HT-29 (cell line): ENCODE results near the gene ZBTB6. TPM values are rescaled to one million over a fixed set of nuclear protein-coding genes. Genes with fewer than 3 reads are reported as not detected.

Experiments
- DNase-seq: peaks from one replicate; pipeline ENCODE4 v3.0.0-alpha.2; 2015; ENCODE audit warnings: low spot score
- total RNA-seq: library from RNA; depleted of rRNA; stranded (reverse); fragments of >200 nt; shearing (Covaris generic); gene quantifications from 2 replicates; pipeline ENCODE4 v1.2.3, GENCODE V29; 2014; rRNA removed

ZBTB6 gene, protein sequence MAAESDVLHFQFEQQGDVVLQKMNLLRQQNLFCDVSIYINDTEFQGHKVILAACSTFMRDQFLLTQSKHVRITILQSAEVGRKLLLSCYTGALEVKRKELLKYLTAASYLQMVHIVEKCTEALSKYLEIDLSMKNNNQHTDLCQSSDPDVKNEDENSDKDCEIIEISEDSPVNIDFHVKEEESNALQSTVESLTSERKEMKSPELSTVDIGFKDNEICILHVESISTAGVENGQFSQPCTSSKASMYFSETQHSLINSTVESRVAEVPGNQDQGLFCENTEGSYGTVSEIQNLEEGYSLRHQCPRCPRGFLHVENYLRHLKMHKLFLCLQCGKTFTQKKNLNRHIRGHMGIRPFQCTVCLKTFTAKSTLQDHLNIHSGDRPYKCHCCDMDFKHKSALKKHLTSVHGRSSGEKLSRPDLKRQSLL
- total RNA-seq: 3.3 and 3.4 TPM in 2 replicates

DNA sequence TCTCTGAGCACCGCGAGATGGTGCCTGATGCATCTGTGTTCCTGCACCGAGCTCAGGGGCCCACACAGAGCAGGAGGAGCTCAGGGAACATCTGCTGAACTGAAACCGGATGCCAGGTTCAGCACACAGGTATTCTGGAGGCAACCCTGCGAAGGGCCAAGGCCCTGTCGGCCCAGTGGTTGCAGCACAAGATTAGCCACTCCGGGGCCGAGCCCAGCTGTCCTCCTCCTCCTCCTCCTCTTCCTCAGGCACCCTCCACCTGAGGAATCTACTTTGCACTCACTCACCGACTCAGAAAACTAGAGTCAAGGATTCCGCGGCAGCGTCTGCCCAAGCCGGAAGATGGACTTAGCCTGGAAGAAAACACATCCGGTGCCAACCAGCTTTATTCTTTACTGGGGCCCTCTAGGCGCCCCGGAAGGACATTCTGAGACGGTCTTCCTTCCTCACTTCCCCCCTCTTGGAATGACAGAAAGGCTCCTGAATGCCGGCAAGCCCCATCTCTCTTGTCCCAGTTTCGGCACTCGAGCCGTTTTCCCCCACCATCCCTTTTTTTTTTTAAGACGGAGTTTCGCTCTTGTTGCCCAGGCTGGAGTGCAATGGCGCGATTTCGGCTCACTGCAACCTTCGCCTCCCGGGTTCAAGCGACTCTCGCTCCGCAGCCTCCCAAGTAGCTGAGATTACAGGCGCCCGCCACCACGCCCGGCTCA, at the start of gene ZBTB6:
Gene ZBTB6 (minus strand): TSS at position 360 of the 710 bp plus-strand sequence. CDS start 1,251 bp downstream, outside the sequence.
- DNase-seq: peak; percentile 90

DNA sequence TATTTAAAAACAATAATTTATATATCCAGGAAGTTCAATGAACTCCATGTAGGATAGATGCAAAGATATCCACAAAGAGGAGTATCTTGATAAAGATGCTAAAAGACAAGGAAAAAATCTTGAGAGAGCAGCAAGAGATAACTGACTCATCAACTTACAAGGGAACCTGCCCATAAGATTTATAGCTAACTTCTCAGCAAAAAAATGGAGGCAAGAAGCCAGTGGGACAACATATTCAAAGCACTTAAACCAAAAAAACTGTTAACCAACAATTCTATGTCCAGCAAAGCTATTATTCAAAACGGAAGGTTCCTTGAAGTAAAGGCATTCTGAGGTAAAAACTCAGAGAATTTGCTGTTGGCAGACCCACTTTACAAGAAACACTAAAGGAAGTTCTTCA, 48.0 kb upstream of the ZBTB6 start:
- no peak for DNase-seq

DNA sequence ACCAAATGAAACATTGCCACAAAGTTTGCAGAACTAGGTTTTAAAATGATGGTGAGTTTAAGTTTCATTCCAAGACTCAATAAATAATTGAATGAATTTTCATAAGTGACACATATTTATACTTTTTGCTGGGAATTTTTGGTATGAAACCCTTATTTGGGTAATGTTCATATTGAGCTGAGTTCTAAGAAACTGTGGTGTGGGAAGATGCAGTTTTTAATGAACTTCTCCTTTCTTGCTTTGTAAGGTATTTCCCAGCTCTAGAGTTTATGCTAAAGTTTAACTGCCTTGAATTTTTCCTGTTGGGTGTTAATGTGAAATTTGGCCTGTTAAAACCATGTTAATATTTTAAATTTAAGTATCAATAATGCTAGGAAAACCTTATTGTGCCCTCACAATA, 42.8 kb upstream of the ZBTB6 start:
- DNase-seq: no peak

DNA sequence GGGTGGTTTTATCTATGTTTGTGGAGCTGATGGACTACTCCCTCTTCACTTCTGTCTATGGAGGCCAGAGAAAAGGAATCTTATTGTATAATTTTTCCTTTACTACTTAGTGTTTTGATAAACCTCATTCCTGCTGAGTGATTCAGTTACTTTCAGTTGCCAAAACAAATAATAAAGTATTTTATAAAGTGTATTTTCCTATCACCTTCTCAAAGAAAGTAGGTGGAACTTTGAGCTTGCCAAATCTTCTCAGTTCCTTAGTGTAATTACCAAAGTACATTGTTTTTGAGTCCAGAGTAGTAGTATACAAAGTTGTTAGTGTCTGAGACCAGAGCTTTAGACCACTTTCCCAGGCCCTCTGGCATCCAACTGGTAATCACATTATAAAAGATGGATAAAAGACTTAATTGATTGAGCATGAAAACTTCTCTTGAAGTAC, 41.1 kb upstream of the ZBTB6 start:
- DNase-seq: peak; percentile 40

DNA sequence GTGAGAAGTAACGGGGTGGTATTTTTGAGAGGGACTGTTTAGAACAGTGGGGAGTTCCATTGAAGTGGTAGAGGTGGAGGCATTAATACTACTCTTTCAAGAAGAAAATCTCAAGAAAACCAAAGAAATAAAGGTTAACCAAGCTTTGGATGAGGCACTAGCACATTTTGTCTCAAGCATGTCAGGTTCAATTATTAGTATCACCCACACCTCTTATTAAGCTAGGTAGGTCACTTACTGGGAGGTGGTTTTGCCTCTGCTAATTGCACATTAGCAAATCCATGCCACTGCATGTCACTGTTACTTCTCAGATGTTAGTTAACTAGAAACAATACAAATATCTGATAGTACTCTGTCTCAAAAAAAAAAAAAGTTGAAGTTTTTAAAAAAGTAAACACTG, 37.9 kb upstream of the ZBTB6 start:
- no peak for DNase-seq

DNA sequence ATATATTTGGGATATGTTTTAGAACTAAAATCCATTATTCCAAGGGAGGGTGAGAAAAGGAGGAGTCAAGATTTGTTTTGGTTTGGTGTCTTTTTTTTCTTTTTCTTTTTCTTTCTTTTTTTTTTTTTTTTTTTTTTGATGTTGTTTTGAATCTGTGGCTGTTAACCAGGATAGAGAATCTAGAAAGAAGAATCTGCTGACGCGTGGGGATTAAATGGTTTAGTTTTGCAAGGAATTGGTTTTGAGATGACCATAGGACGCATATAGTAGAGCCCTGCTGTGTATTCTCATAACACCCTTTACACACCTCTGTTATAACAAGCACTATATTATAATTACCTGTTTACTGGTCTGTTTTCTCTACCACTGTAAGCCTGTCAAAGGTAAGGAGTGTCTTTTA, 37.1 kb upstream of the ZBTB6 start:
- DNase-seq: no peak

DNA sequence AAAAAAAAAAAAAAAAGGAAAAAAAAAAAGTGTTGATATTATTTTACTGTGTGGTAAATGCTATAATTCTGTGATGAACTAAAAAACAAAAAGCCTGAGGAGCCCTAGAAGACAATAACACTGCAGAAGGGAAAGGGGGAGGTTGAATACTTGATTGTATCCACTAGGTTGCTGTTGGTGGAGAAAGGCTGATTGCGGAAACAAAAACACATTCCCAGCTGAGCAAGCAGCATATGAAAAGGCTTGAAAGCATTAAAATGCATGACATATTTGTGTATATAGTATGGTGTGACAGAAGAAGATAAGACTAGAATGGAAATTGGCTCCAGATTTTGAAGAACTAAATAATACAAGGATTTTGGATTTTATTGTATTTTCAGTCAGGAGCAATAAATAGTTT, 36.6 kb upstream of the ZBTB6 start:
- DNase-seq: no peak

DNA sequence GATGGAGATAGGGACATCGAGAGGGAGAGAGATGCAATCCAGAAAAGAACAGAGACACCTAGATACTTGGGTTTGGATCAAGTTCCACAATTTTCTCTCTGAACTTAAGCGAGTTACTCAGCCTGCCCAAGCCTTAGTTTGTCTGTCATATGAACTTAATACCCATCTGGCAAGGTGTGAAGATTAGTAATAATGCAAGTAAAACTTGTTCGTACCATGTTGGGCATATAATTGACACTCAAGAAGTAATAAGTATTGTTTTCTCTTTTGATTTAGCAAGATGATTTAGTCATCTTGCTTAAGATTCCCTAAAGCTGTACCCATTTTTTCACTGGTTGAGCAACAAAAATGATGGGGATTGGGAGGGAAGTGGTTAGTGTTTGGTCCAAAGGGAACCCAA, 35.2 kb upstream of the ZBTB6 start:
- no peak for DNase-seq

DNA sequence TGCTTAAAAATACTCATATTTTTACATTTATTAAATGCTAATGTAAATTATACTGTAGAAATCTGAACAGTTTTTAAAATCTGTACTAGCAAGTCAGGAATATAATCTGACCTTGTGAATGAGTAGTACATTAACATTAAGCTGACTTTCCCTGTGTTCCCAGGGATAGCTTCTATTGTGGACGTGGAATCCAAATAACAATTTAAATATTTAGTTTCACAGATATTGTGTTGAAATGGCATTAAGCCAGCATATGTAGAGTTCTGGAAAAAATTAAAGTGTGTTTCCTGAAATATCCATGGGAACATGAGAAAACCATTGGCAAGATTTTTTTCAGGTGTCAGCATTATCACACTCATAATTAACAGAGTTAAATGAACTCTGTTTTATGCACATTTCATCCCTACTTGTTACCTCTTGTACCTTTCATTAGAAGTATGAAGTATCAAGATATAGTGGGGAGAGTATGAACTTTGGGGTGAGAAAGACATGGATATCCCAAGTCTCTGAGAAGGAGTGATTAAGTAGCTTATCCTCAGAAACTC, 33.4 kb upstream of the ZBTB6 start:
- peak; percentile 16 for DNase-seq

DNA sequence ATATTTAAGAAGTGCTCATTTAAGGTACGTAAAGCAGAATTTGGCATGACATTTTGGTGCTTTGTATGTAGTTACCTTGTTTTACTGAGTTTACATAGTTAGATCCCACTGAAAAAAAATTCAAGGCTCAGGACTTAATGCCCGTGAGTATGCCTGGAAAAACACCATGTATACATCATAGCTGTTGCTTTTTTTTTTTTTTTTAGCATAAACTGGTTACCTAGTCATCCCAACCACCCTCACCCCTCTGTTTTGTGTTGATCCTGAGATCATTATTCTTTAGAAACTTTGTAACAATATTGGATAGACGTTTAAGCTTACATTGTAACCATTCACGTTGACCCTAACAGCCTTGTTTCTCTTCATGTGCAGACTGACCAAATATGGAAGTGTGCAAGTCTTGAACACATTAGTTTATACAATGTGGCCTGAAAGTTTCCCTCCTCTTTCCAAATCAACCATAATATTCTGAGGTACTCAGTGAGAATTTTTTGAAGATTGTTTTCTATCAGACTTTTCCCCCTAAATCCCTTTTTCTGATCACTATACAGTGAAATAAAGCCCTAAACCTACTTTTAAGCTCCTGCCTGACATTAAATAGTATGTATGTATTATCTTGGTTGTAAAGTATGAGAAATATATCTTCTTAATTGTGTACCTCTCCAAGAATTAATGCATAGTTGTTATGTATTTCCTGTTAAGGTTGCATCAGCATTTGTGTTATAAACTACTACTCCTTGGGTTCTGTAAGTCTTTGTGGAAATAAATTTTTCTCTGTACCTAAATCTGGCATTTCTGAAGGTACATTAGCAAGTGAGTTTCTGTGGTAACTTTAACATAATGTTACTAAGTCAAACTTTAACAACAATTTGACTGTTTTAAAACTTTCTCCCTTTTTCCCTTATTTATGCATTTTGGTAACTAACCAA, 32.1 kb upstream of the ZBTB6 start:
- no peak for DNase-seq

DNA sequence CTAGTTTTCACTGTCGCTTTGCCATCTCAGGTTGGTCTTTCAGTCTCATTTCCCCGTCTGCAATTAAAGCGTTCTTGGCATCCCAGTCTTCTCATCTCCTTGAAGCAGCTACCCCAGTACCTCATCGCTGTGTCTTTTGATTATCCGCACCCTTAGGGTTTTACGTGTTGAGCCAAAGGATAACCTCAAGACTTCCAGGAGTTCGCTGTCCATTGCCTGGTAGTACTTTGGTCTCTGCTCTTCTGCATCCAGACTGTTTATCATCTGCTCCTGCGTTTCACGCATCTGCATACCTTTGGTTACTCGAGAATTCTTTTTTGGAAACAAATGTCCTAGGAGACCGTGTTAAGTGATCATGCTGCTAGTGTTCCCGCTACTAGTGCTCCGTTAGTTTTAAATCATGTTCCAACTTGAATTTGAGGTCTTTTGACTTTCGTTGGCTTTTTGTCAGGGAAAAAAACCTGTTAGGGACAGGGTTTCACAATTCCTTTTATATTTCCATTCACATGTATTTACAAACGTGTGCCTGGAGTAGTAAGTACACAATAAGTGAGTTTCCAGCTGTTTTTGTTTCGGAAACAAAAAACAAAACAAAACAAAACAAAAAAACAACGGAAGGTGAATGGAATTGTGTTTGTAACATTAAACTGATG, 28.6 kb upstream of the ZBTB6 start:
- peak; percentile 61 for DNase-seq

DNA sequence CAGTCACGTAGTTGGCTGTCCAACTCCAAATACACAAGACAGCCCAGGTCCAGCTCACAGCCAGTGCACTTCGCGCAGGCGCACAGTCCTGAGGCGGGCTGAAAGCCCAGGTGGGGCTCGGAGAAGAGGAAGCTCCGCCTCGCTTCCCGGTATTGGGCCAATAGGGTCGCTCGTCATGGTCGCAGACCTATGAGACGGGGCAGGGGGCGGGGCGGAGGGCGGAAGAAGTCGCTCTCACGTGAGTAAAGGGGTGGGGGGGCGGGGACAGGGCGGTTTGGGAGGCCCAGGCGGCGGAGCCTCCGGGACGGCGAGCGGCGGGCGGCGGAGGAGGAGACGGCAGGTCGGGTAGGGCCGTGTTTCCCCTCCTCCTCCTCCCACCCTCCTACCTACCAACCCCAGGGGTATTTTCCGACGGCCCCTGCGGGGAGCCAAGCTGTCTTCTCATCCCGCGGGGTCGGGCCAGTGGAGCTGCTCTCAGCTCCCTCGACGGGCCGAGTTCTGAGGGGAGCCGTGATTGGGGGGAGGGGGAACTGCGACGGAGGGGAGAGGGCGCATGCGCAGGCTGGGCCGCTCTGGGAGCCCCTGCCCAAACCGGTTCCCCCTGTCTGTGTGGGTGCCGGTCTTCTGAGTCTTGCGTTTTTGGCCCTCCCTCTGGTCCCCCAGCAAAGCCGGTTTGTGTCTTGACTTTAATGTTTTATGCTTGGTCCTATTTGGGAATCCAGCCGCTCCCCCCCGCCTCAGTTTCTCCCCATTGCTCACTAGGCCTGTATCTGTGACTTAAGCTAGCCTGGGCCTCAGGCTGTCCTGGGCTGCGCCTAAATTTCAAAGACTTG, 27.8 kb upstream of the ZBTB6 start, which contains the start of gene RABGAP1:
Gene RABGAP1 (plus strand): TSS at position 272 of the 833 bp plus-strand sequence. CDS start 16,040 bp downstream, outside the sequence.
- DNase-seq: peak; percentile 98

DNA sequence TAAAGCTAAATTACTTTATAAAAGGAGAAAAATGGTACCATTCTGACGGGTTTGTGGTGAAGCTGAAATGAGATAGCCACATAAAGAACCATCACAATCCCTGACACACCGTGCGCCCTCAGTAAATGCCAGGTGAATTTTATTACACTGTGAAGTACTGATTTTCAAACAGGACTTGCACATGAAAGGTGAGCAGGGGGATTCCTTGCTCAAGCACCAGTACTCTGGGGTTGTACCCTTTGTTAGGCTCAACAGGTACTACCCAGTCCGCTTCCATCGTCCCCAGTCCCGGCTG, 27.3 kb upstream of the ZBTB6 start:
- no peak for DNase-seq

DNA sequence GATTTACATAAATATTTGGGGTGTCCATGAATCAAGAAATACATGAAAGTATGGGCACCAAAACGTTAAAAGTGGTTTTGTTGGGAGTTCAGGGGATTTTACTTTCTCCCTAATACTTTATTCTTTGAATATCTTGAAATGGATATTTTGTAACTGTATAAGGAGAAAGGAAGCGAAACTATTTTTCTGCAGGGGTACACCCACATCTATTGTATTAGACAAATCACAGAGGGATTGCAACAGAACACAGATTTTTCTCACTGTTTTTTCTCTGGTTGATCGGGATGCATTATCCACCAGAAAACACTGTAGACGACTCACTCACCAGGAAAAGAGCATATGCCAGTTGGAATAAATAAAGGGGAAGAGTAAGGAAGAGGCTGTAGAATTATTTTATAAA, 26.5 kb upstream of the ZBTB6 start:
- no peak for DNase-seq

DNA sequence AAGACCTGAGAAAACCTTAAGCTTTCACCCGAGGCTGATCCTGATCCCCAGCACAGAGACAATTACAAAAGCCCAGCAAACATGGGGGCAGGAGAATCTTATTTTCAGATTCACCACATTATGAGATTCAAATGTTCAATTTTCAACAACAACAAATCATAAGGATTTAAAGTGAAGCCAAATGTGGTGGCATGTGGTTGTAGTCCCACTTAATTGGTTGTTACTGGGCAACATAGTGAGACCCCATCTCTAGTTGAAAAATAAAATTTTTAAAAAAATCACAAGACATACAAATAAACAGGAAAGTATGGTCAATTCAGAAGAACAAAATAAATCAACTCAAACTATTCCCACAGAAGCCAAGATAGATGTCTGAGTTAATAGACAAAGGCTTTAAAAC, 23.8 kb upstream of the ZBTB6 start:
- DNase-seq: no peak

DNA sequence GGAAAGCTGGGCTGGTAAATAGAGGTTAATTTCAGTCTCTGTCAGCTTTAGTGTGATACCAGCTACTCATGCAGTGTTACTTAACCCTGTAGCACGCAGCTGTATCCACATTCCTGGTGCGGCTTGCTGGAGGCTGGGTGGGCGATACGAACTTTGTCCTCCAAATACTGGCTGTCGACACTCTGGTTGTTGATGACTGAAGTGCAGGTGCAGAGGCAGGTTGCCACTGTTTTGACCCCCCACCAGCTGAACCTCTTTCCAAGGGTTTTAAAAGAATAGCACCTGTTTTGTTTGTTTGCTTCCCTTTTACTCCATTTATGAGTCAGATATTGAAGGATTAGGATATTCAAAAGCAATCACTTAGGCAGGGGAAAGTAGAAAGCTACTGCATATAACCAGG, 23.3 kb upstream of the ZBTB6 start:
- DNase-seq: peak; percentile 52

DNA sequence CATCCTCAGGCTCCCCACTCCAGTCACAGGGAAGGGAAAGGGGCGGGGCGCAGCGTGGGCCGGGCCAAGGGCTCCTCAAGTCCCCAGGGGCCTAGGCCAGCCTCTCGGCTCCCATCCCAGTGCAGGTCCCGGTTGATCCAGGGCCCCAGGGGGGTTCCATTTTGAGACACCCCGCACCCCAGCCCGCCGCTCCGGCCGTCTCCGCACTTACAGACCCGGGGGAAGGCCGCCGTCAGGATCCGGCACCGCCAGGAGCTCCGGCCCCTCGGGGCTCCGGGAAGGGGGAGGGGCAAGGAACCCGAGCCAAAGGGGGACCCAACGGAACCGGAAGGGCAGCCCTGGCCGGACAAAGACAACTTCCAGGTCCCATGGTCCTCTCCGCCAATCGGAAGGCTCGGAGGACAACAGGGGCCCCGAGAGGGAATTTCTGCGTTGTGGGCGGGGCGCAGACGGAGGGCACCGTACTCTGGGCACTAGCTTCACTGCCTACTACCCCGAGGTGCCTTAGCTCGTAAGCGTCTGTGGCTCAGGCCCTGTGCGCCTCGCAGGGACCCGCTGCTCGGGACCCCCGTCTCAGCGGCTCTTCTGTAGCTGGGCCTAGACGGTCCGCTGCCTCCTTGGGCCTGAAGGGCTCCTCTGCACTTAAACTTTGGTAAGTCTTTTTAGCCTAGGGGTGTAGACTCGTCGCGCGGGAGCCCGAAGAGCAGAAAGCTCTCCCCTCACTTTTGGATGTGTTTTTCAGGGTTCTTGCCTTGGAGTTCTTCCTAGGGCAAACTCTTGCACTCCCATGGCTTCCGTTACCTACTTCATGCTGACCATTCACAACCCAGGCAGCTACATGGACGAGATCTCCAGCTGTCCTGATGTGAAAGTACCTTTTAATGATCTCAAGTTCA, 18.4 kb upstream of the ZBTB6 start, which contains the start of gene ZBTB26:
Gene ZBTB26 (minus strand): TSS at position 287 of the 896 bp plus-strand sequence. CDS start 11,578 bp downstream, outside the sequence.
- peak; percentile 94 for DNase-seq

DNA sequence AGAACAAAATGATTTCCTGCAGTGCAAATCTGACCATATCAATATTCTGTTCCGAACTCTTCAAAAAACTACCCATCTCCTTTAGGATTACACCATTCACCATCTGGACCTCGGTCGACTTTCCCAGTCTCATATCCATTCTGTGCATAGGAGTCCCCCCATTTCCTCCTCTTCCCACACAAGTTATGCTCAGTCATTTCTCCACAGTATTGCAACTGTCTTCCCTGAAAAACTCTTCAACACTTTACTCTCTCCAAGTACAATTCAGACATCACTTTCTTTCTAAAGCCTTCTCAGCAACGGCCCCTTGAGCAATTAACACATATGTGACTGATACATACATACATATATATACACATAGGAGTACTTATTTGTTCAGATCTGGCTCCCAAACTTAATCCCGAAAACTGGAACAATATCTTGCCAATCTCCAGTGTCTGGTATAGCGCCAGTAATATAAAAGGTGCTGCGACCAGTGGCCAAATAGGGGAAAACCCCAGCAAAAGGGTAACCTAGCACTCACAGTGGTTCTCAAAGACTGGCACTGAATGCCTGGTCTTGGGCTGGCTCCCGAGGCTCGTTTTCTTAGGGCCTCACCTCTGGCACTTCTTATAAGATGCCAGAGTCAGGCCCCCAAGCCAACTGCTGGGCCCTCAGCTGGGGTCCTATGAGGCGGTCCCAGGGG, 17.6 kb upstream of the ZBTB6 start:
- DNase-seq: no peak
